K562 (cell line): ENCODE results near the gene ATP6V1F. TPM values are rescaled to one million over a fixed set of nuclear protein-coding genes. Genes with fewer than 3 reads are reported as not detected.

Experiments
- BCOR ChIP-seq: fragments of 450-650 bp; IDR thresholded peaks from 2 replicates; pipeline ENCODE4 v1.6.1; 2016
- COPS2 ChIP-seq: fragments of 450-650 bp; conservative IDR thresholded peaks from 2 replicates; pipeline ENCODE4 v1.6.1; 2016; ENCODE audit warnings: mild to moderate bottlenecking, moderate library complexity
- HDAC8 ChIP-seq: fragments of 450-650 bp; IDR thresholded peaks from 2 replicates; pipeline ENCODE4 v1.6.1; 2016; ENCODE audit warnings: mild to moderate bottlenecking, missing genetic modification characterization, moderate library complexity, missing compliant biosample characterization
- RBFOX2 ChIP-seq: fragments of 200-400 bp; formaldehyde crosslinking; IDR thresholded peaks from 2 replicates; pipeline ENCODE4 v1.6.1; 2017; ENCODE audit warnings: low read depth, mild to moderate bottlenecking, low read length, moderate library complexity
- SMARCB1 ChIP-seq: IDR thresholded peaks from 2 replicates; pipeline ENCODE4 v1.6.1; 2011; ENCODE audit warnings: improper control_type of control experiment, low read depth; ENCODE audit not compliant: insufficient read length
- SUPT5H ChIP-seq: fragments of 450-650 bp; IDR thresholded peaks from 2 replicates; pipeline ENCODE4 v1.6.1; 2016
- polyA plus RNA-seq, 8 experiments: library from polyadenylated mRNA; depleted of rRNA in 4 of 8; stranded (reverse) in 5 of 8; unstranded in 3 of 8; fragments of >200 nt; fragmentation: Nextera tagmentation in 2 of 8; fragmentation: Illumina TruSeq in 1 of 8; extraction: Ambion mirVana in 2 of 8; extraction: Trizol in 1 of 8; gene quantifications; 2 replicates each; pipeline versions ENCODE4 v1.2.1 to v1.2.3, GENCODE V29; 2011 to 2014; ENCODE audit warnings: inconsistent platforms in 1 of 8, missing spikeins in 1 of 8
- total RNA-seq, 7 experiments: library from RNA; depleted of rRNA in 6 of 7; stranded (reverse); fragments of >200 nt in 6 of 7; fragmentation: Illumina TruSeq in 2 of 7; extraction: Trizol in 2 of 7; gene quantifications; 2 replicates each; pipeline versions ENCODE4 v1.2.1 to v1.2.3, GENCODE V29; 2011 to 2021; ENCODE audit warnings: low replicate concordance in 1 of 7
- TF ChIP-seq, protein P1 (sequence below), 2 experiments: fragments of 450-650 bp; formaldehyde crosslinking in 1 of 2; IDR thresholded peaks; 2 replicates each; pipeline versions ENCODE4 v1.4.0 to v1.6.1; 2014 to 2020; ENCODE audit warnings: mild to moderate bottlenecking in 2 of 2, borderline replicate concordance in 1 of 2, low read depth in 1 of 2
- TF ChIP-seq, protein P2 (sequence below), 2 experiments: fragments of 450-650 bp in 1 of 2; sonication (generic) in 1 of 2; formaldehyde crosslinking in 1 of 2; IDR thresholded peaks; 2 replicates each; pipeline versions ENCODE4 v1.7.1 to v1.9.0; 2016 to 2022; ENCODE audit warnings: inconsistent platforms in 1 of 2, mild to moderate bottlenecking in 1 of 2, missing genetic modification reagents in 1 of 2

Gene ATP6V1F
- total and polyA plus RNA-seq, 9 of the 15 experiments (the other 6 are each of a cell fraction or from before 2014, with no cell fraction given) = 206 to 1,123 (median 542) TPM

DNA sequence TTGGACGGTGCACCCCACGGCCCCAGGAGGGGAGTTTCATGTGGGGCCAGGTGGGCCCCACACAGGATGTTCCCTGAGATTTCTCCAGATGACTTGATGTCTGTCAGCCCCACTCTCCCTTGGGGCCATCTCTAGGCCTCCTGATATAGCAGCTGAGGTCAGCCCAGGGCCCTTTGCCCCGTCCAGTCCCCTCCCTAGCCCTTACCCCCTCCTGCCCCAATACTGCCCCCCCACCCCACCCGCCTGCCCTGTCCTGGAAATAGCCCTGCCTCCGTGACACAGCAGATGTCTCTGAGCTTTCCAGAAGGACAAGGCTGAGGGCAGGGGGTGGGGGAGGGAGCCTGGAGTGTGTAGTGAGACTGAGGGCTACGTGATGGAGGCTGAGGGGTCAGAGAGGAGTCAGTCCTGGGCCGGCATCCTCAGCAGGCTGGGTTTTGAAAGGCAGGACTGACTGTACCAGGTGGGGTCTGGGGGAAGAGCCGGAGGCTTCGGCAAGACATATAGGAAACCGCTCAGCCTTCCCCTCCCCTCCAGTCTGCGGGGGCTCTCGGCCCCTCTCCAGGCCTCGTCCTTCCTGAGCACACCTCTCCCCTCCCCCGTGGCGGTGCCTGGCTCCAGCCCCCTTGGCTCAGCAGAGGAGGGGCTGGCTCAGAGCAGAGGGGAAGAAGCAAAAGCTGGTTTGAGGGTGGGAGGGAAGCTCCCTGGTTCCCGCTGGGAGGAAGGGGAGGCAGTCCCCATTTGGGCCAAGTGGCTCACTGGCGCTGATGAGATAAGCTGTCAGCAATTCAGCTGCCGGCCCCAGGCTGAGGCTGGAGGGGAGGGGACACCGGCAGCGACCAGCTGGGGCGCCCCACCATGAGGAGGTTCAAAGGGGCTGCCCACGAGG is 30.4 kb upstream of the ATP6V1F start (continued):
- TF ChIP-seq SMARCB1 (peak; percentile 20), RBFOX2 (peak; percentile 81), BCOR (no peak), HDAC8 (tag) (peak; percentile 75; the same call in 1 of the 2 replicates), SUPT5H (peak; percentile 71), COPS2 (no peak)
- TF ChIP-seq, protein P1, sequence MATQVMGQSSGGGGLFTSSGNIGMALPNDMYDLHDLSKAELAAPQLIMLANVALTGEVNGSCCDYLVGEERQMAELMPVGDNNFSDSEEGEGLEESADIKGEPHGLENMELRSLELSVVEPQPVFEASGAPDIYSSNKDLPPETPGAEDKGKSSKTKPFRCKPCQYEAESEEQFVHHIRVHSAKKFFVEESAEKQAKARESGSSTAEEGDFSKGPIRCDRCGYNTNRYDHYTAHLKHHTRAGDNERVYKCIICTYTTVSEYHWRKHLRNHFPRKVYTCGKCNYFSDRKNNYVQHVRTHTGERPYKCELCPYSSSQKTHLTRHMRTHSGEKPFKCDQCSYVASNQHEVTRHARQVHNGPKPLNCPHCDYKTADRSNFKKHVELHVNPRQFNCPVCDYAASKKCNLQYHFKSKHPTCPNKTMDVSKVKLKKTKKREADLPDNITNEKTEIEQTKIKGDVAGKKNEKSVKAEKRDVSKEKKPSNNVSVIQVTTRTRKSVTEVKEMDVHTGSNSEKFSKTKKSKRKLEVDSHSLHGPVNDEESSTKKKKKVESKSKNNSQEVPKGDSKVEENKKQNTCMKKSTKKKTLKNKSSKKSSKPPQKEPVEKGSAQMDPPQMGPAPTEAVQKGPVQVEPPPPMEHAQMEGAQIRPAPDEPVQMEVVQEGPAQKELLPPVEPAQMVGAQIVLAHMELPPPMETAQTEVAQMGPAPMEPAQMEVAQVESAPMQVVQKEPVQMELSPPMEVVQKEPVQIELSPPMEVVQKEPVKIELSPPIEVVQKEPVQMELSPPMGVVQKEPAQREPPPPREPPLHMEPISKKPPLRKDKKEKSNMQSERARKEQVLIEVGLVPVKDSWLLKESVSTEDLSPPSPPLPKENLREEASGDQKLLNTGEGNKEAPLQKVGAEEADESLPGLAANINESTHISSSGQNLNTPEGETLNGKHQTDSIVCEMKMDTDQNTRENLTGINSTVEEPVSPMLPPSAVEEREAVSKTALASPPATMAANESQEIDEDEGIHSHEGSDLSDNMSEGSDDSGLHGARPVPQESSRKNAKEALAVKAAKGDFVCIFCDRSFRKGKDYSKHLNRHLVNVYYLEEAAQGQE (IDR thresholded peaks at IDR 0.05; ENCODE audit: borderline replicate concordance) = 0 out of 2 replicates have a peak, but pooled peaks have one; percentile 11
- TF ChIP-seq, protein P1 (CRISPR knock-in tag; IDR thresholded peaks at IDR 0.05; ENCODE audit: low read depth) = no peak
- TF ChIP-seq, protein P2, sequence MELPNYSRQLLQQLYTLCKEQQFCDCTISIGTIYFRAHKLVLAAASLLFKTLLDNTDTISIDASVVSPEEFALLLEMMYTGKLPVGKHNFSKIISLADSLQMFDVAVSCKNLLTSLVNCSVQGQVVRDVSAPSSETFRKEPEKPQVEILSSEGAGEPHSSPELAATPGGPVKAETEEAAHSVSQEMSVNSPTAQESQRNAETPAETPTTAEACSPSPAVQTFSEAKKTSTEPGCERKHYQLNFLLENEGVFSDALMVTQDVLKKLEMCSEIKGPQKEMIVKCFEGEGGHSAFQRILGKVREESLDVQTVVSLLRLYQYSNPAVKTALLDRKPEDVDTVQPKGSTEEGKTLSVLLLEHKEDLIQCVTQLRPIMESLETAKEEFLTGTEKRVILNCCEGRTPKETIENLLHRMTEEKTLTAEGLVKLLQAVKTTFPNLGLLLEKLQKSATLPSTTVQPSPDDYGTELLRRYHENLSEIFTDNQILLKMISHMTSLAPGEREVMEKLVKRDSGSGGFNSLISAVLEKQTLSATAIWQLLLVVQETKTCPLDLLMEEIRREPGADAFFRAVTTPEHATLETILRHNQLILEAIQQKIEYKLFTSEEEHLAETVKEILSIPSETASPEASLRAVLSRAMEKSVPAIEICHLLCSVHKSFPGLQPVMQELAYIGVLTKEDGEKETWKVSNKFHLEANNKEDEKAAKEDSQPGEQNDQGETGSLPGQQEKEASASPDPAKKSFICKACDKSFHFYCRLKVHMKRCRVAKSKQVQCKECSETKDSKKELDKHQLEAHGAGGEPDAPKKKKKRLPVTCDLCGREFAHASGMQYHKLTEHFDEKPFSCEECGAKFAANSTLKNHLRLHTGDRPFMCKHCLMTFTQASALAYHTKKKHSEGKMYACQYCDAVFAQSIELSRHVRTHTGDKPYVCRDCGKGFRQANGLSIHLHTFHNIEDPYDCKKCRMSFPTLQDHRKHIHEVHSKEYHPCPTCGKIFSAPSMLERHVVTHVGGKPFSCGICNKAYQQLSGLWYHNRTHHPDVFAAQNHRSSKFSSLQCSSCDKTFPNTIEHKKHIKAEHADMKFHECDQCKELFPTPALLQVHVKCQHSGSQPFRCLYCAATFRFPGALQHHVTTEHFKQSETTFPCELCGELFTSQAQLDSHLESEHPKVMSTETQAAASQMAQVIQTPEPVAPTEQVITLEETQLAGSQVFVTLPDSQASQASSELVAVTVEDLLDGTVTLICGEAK (IDR thresholded peaks at IDR 0.05) = 0 out of 2 replicates have a peak, but pooled peaks have one; percentile 34
- TF ChIP-seq, protein P2 (CRISPR knock-in tag; IDR thresholded peaks at IDR 0.05) = no peak
